ENCODE results near the gene MYH9.

Gene MYH9

GRCh38 chr22:36234919-36235318 is 152.8 kb downstream of the MYH9 start:
- no peak overlapping the region for H3K4me2 ChIP-seq (ENCODE audit: low read depth, low read length)
- H3K79me2 ChIP-seq (ENCODE audit: low read length): peaks cover 66% of the 10 kb centered on the region
- no peak overlapping the region for H2AFZ ChIP-seq (ENCODE audit: low read length)
- no peaks in the 10 kb centered on the region for H3K9me2 ChIP-seq (replicated peaks; ENCODE audit: insufficient read depth, low read length)
- TF ChIP-seq EZH2 (optimal IDR thresholded peaks at IDR 0.05; ENCODE audit: low read depth, low read length) (no peak), EZH2phosphoT487 (IDR thresholded peaks at IDR 0.05; ENCODE audit: low read length) (no peak)
- TF ChIP-seq, protein P1, sequence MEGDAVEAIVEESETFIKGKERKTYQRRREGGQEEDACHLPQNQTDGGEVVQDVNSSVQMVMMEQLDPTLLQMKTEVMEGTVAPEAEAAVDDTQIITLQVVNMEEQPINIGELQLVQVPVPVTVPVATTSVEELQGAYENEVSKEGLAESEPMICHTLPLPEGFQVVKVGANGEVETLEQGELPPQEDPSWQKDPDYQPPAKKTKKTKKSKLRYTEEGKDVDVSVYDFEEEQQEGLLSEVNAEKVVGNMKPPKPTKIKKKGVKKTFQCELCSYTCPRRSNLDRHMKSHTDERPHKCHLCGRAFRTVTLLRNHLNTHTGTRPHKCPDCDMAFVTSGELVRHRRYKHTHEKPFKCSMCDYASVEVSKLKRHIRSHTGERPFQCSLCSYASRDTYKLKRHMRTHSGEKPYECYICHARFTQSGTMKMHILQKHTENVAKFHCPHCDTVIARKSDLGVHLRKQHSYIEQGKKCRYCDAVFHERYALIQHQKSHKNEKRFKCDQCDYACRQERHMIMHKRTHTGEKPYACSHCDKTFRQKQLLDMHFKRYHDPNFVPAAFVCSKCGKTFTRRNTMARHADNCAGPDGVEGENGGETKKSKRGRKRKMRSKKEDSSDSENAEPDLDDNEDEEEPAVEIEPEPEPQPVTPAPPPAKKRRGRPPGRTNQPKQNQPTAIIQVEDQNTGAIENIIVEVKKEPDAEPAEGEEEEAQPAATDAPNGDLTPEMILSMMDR (IDR thresholded peaks at IDR 0.05; ENCODE audit: low read length): no peak
- no peak overlapping the region for H3K27ac ChIP-seq (ENCODE audit: low read length)
- no peaks in the 10 kb centered on the region for H3K27me3 ChIP-seq (replicated peaks; ENCODE audit: insufficient read depth, low read length)
- H3K4me1 ChIP-seq (ENCODE audit: low read length): peaks cover 23% of the 10 kb centered on the region
- H3F3A ChIP-seq (ENCODE audit: insufficient read depth, low read length): peaks cover 10% of the 10 kb centered on the region
- no peak overlapping the region for H3K9ac ChIP-seq (ENCODE audit: low read length)
- H3K36me3 ChIP-seq (replicated peaks; ENCODE audit: insufficient read depth, low read length): 0 out of 2 replicates have a peak, but pooled peaks cover 9% of the 10 kb centered on the region
- H3K9me3 ChIP-seq (replicated peaks; ENCODE audit: insufficient read depth, low read length): no peaks in the 10 kb centered on the region
- H3K4me3 ChIP-seq (ENCODE audit: low read length): no peak overlapping the region
- DNase-seq: no peak
- H4K20me1 ChIP-seq (ENCODE audit: insufficient read depth, low read length): no peaks in the 10 kb centered on the region

GRCh38 chr22:36234213-36234612 is 153.6 kb downstream of the MYH9 start:
- H2AFZ ChIP-seq (ENCODE audit: low read length): no peak overlapping the region
- no peaks in the 10 kb centered on the region for H4K20me1 ChIP-seq (ENCODE audit: insufficient read depth, low read length)
- TF ChIP-seq EZH2phosphoT487 (IDR thresholded peaks at IDR 0.05; ENCODE audit: low read length) (no peak), EZH2 (optimal IDR thresholded peaks at IDR 0.05; ENCODE audit: low read depth, low read length) (no peak)
- TF ChIP-seq, protein P1 (IDR thresholded peaks at IDR 0.05; ENCODE audit: low read length): no peak
- H3K79me2 ChIP-seq (ENCODE audit: low read length): peaks cover 63% of the 10 kb centered on the region
- no peak overlapping the region for H3K4me3 ChIP-seq (ENCODE audit: low read length)
- no peak for DNase-seq
- H3K4me1 ChIP-seq (ENCODE audit: low read length): peaks cover 19% of the 10 kb centered on the region
- H3K27ac ChIP-seq (ENCODE audit: low read length): no peak overlapping the region
- H3K36me3 ChIP-seq (replicated peaks; ENCODE audit: insufficient read depth, low read length): 0 out of 2 replicates have a peak, but pooled peaks cover 9% of the 10 kb centered on the region
- H3K9ac ChIP-seq (ENCODE audit: low read length): no peak overlapping the region
- H3K27me3 ChIP-seq (replicated peaks; ENCODE audit: insufficient read depth, low read length): no peaks in the 10 kb centered on the region
- H3K4me2 ChIP-seq (ENCODE audit: low read depth, low read length): no peak overlapping the region
- peaks cover 9% of the 10 kb centered on the region; the same call in 1 of the 2 replicates for H3F3A ChIP-seq (ENCODE audit: insufficient read depth, low read length)
- H3K9me3 ChIP-seq (replicated peaks; ENCODE audit: insufficient read depth, low read length): no peaks in the 10 kb centered on the region
- H3K9me2 ChIP-seq (replicated peaks; ENCODE audit: insufficient read depth, low read length): no peaks in the 10 kb centered on the region

GRCh38 chr22:36233796-36234195 is 154.0 kb downstream of the MYH9 start:
- TF ChIP-seq, protein P1 (IDR thresholded peaks at IDR 0.05; ENCODE audit: low read length): no peak
- no peak for TF ChIP-seq EZH2 (optimal IDR thresholded peaks at IDR 0.05; ENCODE audit: low read depth, low read length)
- TF ChIP-seq EZH2phosphoT487 (IDR thresholded peaks at IDR 0.05; ENCODE audit: low read length): no peak
- Histone ChIP-seq H3K4me2 (ENCODE audit: low read depth, low read length) (no peak overlapping the region), H3K9ac (ENCODE audit: low read length) (no peak overlapping the region), H3K27me3 (replicated peaks; ENCODE audit: insufficient read depth, low read length) (no peaks in the 10 kb centered on the region), H3K27ac (ENCODE audit: low read length) (no peak overlapping the region), H4K20me1 (ENCODE audit: insufficient read depth, low read length) (no peaks in the 10 kb centered on the region), H3K4me1 (ENCODE audit: low read length) (peaks cover 19% of the 10 kb centered on the region), H3K79me2 (ENCODE audit: low read length) (peaks cover 59% of the 10 kb centered on the region), H3K9me3 (replicated peaks; ENCODE audit: insufficient read depth, low read length) (no peaks in the 10 kb centered on the region), H3K9me2 (replicated peaks; ENCODE audit: insufficient read depth, low read length) (no peaks in the 10 kb centered on the region), H3F3A (ENCODE audit: insufficient read depth, low read length) (peaks cover 4% of the 10 kb centered on the region; the same call in 1 of the 2 replicates), H3K4me3 (ENCODE audit: low read length) (no peak overlapping the region), H2AFZ (ENCODE audit: low read length) (no peak overlapping the region), H3K36me3 (replicated peaks; ENCODE audit: insufficient read depth, low read length) (0 out of 2 replicates have a peak, but pooled peaks cover 9% of the 10 kb centered on the region)
- DNase-seq: no peak
